NCI-H446 (cell line): Measurements from ENCODE around the gene PXK.
"Not testable (repeated sequence)": the region's sequence is repeated elsewhere in the genome, so short reads cannot be mapped to it uniquely, and the experiment has no call there.

Source experiments
- DNase-seq, 2 experiments: peaks; one replicate each; lab custom pipeline; 2025; lab: John Stamatoyannopoulos, UW

PXK gene

GRCh38 chr3:58323529-58324390 lies 8.9 kb upstream of the PXK start:
- DNase-seq, result no peak

- no peak for DNase-seq
These were observed 8.0 kb upstream of the PXK start for GRCh38 chr3:58324391-58325390.

- no peak for DNase-seq
These were observed 7.1 kb upstream of the PXK start for GRCh38 chr3:58325525-58325992.

GRCh38 chr3:58326267-58326900 lies 6.3 kb upstream of the PXK start:
- no peak for DNase-seq

DNA sequence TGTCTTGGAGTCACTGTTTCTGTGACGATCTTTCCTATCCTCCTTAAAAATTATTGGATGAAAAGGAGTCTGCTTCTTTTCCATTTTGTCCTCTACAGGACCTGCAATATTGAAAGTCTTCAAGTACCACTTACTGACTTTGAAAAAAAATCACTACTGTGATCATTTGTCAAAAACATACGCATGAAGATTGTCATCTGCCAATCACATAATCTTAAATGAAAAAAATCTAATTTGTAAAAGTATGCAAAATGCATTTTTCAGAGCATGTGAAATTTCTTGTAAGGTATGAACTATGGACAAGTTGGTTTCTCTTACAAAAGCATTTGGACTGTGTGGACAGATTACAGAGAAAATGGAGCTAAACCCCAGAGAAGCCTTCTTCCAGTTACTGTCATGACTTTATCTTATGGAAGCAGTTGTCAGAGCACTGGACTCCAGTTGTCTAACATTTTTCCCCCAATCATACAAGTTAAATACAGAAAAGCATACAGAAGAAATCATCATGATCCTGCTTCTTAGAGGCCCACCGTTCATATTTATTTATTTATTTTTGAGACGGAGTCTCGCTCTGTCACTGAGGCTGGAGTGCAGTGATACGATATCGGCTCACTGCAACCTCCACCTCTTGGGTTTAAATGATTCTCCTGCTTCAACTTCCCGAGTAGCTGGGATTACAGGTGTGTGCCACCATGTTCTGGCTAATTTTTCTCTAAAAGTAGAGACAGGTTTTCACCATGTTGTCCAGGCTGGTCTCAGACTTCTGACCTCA lies 3.4 kb upstream of the PXK start:
- DNase-seq, result no peak

- no peak for DNase-seq
These were observed 2.7 kb upstream of the PXK start for GRCh38 chr3:58329922-58330413.

DNA sequence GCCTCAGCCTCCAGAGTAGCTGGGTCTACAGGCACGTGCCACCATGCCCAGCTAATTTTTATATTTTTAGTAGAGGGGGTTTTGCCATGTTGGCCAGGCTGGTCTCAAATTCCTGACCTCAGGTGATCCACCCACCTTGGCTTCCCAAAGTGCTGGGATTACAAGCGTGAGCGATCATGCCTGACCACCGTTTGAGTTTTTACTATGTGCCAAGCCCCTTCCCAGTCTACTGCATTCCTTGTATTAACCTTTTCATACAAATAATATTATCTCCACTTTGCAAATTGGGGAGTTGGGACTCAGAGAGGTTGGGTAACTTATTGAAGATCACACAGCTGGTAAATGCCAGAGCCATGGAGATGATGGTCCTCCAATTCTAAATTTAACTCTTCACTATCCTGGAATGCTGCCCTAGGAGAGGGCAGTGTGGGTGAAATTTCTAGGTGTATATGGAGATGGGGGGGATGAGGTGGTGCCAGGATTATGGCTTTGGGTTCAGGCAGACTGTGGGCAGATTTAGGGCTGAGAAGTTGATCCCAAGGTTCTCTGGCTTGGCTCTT lies 1.0 kb upstream of the PXK start:
- DNase-seq, result no peak

DNA sequence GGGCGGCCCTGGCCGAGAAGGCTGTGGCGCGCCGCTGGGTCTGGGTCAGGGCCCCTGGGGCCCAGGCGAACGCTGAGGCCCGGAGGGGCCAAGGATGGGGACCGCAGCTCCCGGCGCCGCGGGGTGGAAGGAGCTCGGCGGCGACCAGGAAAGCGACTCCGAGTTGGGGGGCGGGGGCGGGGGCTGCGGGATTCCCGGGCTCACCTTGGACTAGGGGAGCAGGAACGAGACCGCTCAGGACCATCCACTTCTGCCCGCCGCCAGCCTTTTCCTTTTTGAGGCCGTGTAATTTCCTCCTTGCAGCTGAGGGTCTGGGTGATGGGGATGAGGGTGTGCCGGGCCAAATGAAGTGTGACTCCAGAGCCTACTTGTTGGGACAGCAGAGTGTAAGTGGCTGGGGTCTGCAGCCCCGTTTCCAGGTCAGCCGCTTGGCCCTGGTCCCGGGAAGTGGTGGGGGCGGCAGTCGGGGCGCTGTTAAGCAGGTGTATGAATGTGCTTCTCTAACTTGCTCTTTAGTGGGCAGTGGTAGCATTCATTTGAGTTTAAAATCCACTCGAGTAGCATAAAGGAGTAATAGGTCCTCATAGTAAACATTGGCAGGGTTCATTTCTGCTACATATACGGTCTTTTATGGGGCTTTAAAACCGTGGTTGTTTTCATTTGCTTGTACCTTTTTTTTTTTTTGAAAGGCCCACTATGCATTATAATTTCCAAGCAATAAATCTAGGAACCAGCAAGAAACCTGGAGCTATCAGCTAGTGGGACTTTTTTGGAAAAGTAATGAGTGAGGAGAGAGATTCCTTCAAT lies 717 bp downstream of the PXK start:
- DNase-seq, result no peak

GRCh38 chr3:58334013-58334321 lies 1.3 kb downstream of the PXK start:
- no peak for DNase-seq

- DNase-seq, result no peak
These were observed 1.8 kb downstream of the PXK start for GRCh38 chr3:58334506-58334884.

DNA sequence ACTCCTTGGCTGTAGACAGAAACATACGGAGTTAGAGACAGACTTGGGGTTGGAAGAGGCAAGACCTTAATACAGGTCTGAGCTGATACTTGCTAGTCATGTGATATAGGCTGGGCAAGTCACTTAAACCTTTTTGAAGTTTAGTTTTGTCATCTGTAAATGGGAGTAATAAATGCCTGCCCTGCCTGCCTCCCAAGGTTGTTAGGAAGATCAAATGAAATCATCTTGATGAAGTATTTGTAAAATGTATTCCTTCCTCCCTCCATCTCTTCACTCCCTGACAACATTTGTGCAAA lies 2.9 kb downstream of the PXK start:
- no peak for DNase-seq

DNA sequence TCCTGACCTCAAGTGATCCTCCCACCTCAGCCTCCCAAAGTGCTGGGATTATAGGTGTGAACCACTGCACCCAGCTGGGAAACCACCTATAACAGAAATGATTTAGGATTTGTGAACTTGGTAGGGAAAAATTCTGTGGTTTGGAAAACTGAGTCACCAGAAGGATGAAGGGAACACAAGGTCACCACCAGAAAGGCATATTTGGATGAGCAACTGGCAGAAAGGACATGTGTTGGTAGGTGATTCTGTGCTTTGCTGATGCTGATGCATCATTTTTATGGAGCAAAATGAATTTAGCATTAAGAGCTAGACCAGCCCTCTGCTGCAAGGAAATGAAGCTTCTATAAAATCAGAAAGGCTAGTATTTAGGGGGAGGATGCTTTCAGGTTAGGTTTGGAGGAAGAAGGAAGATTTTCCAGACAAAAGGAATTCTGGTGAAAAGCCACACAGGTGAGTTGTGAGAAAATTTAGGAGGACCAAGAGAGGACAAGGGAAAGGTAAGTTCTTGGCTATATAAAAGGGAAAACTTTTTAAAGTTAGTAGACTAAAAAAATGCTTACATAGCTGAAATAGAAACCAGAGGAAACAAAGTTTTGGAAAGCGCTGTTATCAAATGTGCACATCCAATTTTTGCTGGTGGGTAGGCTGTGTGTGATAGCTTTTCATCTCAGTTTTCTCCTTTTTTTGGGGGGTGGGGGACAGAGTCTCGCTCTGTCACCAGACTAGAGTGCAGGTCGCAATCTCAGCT lies 3.6 kb downstream of the PXK start:
- DNase-seq, result no peak

DNA sequence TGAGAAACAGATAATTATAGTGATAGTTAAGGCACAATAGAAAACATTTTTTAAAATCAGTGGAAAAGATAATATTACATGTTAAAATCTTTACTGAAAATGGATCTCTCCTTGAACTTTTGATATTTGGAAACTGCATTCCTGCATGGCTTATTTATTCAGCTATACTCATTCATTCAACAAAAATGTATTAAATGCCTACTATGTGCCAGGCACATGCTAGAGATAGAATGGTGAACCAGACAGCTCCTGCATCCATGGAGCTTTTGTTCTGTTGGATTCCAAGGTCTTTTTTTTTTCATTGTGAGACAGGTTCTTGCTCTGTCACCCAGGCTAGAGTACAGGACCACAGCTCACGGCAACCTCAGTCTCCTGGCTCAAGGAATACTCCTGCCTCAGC lies 4.5 kb downstream of the PXK start:
- DNase-seq, result no peak

- DNase-seq, result not testable (repeated sequence)
These were observed 6.5 kb downstream of the PXK start for GRCh38 chr3:58339146-58339545.

GRCh38 chr3:58340594-58341244 lies 8.0 kb downstream of the PXK start:
- DNase-seq, result no peak

GRCh38 chr3:58341376-58341775 lies 8.7 kb downstream of the PXK start:
- no peak for DNase-seq

GRCh38 chr3:58342676-58343075 lies 10.0 kb downstream of the PXK start:
- no peak for DNase-seq

GRCh38 chr3:58345457-58345856 lies 12.8 kb downstream of the PXK start:
- DNase-seq, result no peak

DNA sequence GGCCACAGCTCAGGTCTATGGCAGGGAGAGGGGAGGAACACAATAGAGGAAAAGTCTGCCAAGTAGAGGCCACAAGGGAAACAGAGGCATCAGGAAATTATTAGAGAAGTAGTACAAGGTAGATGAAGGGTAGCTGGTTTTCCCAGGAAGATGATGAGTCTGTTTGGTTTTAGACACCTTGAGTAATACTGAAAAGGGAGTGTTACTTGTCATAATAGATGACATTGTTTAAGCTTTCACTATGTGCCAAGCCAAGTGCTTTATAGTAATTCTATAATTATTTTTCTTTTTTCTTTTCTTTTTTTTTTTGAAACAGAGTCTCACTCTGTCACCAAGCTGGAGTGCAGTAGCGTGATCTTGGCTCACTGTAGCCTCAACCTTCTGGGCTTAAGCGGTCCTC lies 13.7 kb downstream of the PXK start:
- no peak for DNase-seq
